Cerebellar nuclear complex (tissue), 1 donor: ENCODE results near the gene MRPS10.
"Not testable (repeated sequence)": the region's sequence is repeated elsewhere in the genome, so short reads cannot be mapped to it uniquely, and the experiment has no call there.

Source experiments
- DNase-seq, 2 experiments: peaks; one replicate each; lab custom pipeline; 2025; lab: John Stamatoyannopoulos, UW

Gene MRPS10

DNA sequence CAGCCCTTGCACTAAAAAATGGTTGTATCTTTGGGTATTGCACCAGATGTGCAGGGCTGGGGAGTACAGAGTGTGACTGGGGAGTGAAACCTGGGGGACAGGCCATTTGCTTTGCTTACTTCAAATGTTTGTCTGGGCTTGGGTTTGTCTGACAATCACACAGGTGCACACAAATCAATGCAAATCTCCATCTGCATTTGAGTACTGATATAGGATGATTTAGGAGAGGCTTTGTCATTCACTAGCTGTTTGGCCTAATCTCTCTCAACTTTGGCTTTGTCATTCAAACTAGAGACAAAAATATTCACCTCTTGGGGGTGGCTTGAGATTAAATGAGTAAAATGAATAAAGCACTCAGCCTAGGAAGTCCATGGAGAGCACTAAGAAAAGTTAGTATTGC is 40.7 kb downstream of the MRPS10 start:
- no peak for DNase-seq

DNA sequence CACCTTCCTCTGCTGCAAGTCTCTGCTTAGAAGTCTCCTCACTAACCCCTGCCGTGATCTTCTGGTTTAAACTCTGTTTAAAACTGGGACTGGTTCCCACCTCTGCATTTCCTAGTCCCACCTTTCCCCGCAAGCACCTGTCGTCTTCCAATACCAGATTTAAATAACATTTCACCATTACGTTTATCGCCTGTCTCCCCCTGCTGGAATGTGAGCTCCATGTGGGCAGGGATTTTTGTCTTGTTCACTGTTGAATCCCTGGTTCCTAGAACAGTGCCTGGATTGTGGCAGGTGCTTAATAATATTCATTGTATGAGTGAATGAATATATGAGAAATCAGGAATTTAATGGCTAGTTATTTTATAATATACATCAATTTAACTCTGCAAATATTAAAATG is 41.8 kb downstream of the MRPS10 start:
- no peak for DNase-seq

DNA sequence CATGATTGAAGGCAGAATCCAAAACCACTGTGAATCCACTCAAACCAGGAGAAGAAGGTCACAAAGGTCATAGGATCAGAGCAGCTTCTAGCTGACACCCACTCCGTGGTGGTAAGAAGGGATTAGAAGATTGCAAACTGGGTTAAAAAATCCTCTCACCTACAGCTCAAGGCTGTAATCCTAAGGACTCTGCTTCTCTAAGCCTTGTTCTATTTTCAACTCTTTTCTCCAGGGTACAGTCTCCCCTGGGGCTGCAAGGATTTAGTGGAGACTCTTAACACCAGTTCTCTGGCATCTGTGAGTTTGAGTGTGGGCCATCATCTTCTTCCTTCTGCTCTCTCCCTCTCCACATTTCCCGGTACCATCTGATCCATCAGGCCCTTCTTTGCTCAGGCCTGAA is 44.6 kb downstream of the MRPS10 start, which contains the start of gene GUCA1A:
Gene GUCA1A (plus strand): TSS at position 264 of the 400 bp plus-strand sequence. CDS start 250 bp downstream, outside the sequence.
- DNase-seq: no peak

DNA sequence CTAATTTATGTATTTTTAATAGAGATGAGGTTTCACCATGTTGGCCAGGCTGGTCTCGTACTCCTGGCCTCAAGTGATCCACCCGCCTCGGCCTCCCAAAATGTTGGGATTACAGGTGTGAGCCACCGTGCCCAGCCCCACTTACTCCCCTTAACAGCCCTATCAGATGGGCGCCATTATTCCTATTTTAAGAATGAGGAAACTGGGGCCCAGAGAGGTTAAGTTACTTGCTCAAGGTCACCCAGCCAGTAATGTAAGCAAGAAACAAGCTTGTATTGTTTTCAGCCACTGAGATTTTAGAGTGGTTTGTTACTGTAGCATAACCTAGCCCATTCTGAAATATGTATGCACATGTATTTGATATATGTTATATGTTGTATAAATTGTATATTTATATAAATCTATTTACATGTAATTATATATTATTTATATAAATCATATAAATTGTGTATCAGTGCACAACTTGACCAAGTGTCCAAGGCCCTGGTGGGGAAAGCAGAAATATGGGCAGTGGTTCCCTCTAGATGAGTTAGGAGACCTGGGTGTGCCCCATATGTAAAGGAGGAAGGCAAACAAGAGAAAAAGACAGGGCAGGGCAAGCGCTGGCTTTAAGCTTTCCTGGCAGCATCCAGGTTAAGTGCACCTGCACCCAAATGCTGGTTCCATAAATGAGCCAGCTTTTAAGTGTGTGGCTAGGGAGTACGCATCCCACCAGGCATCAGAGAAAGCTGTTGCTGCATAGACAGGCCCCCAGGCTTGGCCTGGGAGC is 45.7 kb downstream of the MRPS10 start:
- no peak for DNase-seq

DNA sequence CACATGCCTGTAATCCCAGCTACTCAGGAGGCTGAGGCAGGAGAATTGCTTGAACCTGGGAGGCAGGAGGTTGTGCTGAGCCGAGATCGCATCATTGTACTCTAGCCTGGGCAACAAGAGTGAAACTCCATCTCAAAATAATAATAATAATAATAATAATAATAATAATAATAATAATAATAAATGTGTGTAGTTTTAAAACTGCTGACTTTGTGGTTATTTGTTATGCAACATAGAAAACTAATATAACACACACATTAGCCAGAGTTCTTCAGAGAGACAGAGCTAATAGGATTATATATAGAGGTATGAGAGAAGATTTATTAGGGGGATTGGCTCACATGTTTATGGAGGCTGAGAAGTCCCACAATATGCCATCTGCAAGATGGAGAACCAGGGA is 47.9 kb downstream of the MRPS10 start:
- not testable (repeated sequence) for DNase-seq

DNA sequence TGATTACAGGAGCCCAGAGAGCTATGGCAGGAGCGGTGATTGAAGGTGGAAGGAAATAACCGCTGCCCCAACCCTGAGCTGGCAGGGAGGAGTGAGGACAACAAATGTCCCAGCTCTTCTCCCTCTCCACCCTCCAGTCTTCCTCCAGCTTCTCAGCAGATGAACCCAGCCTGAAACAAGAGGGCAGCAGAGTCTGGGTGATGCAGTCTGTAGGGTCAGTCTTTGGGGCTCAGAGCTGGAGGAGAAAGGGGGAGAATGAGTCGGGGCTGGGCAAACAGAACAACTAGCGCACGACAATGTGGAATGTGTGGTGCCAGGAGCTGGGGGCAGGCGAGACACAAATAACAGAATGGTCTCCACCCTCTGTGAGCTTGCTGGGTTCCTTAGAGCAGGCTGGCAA is 49.0 kb downstream of the MRPS10 start:
- DNase-seq: no peak

DNA sequence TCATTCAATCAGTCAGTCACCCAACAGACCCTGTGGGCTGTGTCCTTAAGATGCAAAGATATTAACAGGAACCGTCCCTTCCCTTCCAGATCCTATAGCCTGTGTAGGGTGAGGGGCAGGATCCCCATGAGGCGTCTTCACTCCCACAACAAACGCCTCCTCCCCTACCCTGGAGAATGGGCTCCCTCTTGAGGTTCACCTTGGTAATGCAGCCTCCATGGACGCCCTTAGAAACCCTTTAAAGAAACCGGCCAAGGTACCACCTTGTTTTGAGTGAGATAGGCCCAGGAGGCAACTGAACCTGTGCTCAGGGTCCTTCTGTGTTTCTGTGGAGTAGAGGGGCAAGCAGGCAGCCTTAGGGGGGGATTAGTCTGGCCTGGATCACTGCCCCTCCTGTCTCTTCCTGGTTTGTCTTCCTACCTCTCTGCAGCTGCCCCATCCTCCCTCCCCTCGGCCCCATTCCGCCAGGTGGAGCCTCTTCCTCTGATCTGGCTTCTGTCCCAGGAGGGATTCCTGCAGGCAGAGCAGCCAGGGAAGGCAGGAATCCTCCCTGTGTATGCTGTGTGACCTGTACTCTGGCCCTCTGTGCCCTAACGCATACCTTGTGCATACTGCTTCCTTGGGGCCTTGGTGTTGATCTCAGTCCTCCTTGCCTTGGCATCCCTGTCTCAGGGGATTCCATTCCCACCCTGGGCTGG is 51.1 kb downstream of the MRPS10 start:
- no peak for DNase-seq

- no peak for DNase-seq
Measured at GRCh38 chr6:42165016-42165415, 52.6 kb downstream of the MRPS10 start.

- DNase-seq: no peak
Measured at GRCh38 chr6:42163981-42164380, 53.7 kb downstream of the MRPS10 start.

- no peak for DNase-seq
Measured at GRCh38 chr6:42162812-42163211, 54.8 kb downstream of the MRPS10 start.

- no peak for DNase-seq
Measured at GRCh38 chr6:42162384-42162783, 55.3 kb downstream of the MRPS10 start.

DNA sequence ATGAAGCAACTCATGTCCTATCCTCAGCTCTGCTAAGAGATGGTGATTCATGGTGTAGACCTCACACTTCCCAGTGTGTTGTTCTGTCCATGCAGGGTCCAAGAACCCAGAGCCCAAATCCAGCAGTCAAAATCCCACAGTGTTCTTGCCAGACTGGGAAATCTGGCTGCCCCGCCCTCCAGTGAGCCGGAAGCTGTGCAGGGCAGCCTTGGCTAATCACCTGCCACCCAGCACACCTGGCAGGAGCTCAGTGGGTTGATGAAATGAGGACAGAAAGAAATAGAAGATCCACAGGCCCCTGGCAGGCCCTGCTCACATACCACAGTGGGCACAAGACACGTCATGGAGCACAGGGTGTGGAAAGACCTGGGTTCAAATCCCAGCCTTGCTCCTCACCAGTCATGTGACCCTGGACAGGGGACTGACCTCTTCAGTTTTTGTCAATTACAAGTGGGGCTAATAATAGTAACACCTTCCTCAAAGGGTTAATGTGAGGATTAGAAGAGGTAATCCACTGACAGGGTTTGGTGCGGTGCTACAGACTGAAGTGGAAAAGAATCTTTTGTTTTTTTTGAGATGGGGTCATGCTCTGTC is 58.1 kb downstream of the MRPS10 start:
- no peak for DNase-seq

DNA sequence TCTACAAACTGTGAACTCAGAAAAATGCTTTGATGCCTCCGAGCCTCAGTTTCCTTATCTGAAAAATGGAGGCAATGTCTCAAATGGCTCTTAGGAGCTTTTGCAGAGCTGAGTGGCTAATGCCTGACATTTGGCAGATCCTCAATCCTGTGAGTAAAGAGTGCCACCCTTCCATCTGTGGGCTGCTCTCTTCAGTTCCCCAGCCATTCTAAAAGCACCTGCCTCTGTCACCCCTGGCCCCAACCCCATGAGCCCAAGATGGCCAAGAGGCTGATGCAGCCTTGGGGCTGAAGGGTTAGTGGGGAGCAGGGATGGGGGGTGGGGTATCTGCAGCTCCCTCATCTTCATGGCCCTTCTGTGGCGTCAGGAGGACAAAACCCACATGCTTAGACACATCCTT is 59.0 kb downstream of the MRPS10 start:
- DNase-seq: no peak

DNA sequence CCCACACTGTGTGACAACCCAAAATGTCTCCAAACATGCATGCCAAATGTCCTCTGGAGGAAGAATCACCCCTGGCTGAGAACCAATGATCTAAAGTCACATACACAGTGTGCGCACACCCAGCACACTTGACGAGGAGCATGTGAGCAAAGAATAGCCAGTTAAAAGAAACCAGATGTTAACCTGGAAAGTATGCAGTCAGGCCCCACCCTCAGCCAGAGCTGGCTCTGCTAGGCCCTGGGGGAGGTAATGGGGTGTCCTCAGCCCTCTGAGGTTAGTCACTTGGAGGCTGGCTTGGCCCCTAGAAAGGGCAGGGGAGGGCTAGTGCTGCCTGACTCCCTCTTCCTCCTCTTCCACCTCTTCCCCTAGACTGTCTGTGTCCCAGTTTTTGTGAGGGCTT is 59.6 kb downstream of the MRPS10 start:
- DNase-seq: no peak
